Endothelial cell of umbilical vein (primary cell): Measurements from ENCODE around the gene CNOT6L. TPM values are rescaled to one million over a fixed set of nuclear protein-coding genes. Genes with fewer than 3 reads are reported as not detected.

Experiments
- BruUV-seq: library from RNA; stranded (reverse); fragments of 400-500 nt; replicated peaks from 2 replicates; lab custom pipeline; 2021; lab: Mats Ljungman, UMichigan
- CTCF ChIA-PET: fragments of 300-600, 350-600 bp; sonication (Branson Sonifier 250); formaldehyde crosslinking; loops from one replicate; lab custom pipeline; 2021; ENCODE audit warnings: antibody characterized with exemption, inconsistent platforms; lab: Charles Lee
- POLR2A ChIA-PET: fragments of 300-600, 350-600 bp; sonication (Branson Sonifier 250); formaldehyde crosslinking; loops from one replicate; lab custom pipeline; 2021; ENCODE audit warnings: antibody characterized with exemption, inconsistent platforms; lab: Charles Lee
- DNase-seq: peaks from one replicate; pipeline ENCODE4 v3.0.0-alpha.2; 2011; ENCODE audit warnings: low read depth, low spot score
- FAIRE-seq: peaks from 2 replicates; lab custom pipeline; 2011; peaks lifted over from hg19 to GRCh38; lab: Jason Lieb, UNC
- H2AFZ ChIP-seq: 2 replicates; pipeline ENCODE4 v1.6.0; 2012; ENCODE audit warnings: low read depth, low read length, control low read depth, inconsistent platforms
- H3K27ac ChIP-seq: 2 replicates; pipeline ENCODE4 v1.5.1; 2011; ENCODE audit warnings: low read depth, mild to moderate bottlenecking, control low read depth, low read length, moderate library complexity; ENCODE audit not compliant: insufficient read depth
- H3K27me3 ChIP-seq, 2 experiments: 2 replicates each; pipeline versions ENCODE4 v1.6.0 to v1.6.1; 2011; ENCODE audit warnings: low read length in 2 of 2, mixed read lengths in 1 of 2; ENCODE audit not compliant: control insufficient read depth in 2 of 2, insufficient read depth in 2 of 2
- H3K36me3 ChIP-seq, 2 experiments: 2 replicates in 1 of 2; 3 replicates in 1 of 2; pipeline ENCODE4 v1.5.1; 2011; ENCODE audit warnings: low read length in 2 of 2, mild to moderate bottlenecking in 1 of 2, moderate library complexity in 1 of 2; ENCODE audit not compliant: control insufficient read depth in 2 of 2, insufficient read depth in 2 of 2; ENCODE audit errors: extremely low read depth in 1 of 2
- H3K4me1 ChIP-seq: 3 replicates; pipeline ENCODE4 v1.5.1; 2011; ENCODE audit warnings: mild to moderate bottlenecking, low read length; ENCODE audit not compliant: control insufficient read depth, insufficient read depth; ENCODE audit errors: extremely low read depth
- H3K4me2 ChIP-seq: 2 replicates; pipeline ENCODE4 v1.6.1; 2011; ENCODE audit warnings: low read length, control low read depth, mixed read lengths; ENCODE audit not compliant: insufficient read depth
- H3K4me3 ChIP-seq, 3 experiments: fragments of 200-600 bp in 1 of 3; sonication (generic), shearing (Covaris generic) in 1 of 3; replicated peaks in 1 of 3; 2 replicates each; pipeline ENCODE4 v1.5.1; 2011 to 2016; ENCODE audit warnings: control low read depth in 3 of 3, low read length in 3 of 3, mild to moderate bottlenecking in 2 of 3, inconsistent platforms in 1 of 3, low read depth in 1 of 3, moderate library complexity in 1 of 3; ENCODE audit not compliant: insufficient read depth in 1 of 3
- H3K79me2 ChIP-seq: 2 replicates; pipeline ENCODE4 v1.6.0; 2012; ENCODE audit warnings: low read length, inconsistent platforms; ENCODE audit not compliant: control insufficient read depth, insufficient read depth
- H3K9ac ChIP-seq: replicated peaks from 2 replicates; pipeline ENCODE3; 2011; ENCODE audit warnings: low read length, control low read depth; ENCODE audit not compliant: insufficient read depth; ENCODE audit errors: extremely low read depth
- H3K9me1 ChIP-seq: replicated peaks from 3 replicates; pipeline ENCODE4 v1.6.0; 2011; ENCODE audit warnings: mild to moderate bottlenecking, low read length; ENCODE audit not compliant: control insufficient read depth, insufficient read depth; ENCODE audit errors: extremely low read depth
- H3K9me3 ChIP-seq: replicated peaks from 2 replicates; pipeline ENCODE4 v1.5.1; 2012; ENCODE audit warnings: low read length, inconsistent platforms; ENCODE audit not compliant: control insufficient read depth, insufficient read depth
- H4K20me1 ChIP-seq: replicated peaks from 2 replicates; pipeline ENCODE3; 2011; ENCODE audit warnings: mild to moderate bottlenecking, low read length; ENCODE audit not compliant: control insufficient read depth, insufficient read depth; ENCODE audit errors: extremely low read depth
- EZH2 ChIP-seq: IDR thresholded peaks from 2 replicates; pipeline ENCODE4 v1.6.1; 2012; ENCODE audit warnings: borderline replicate concordance, low read depth, mild to moderate bottlenecking, moderate library complexity, low read length, inconsistent platforms; ENCODE audit not compliant: severe bottlenecking
- FOS ChIP-seq: IDR thresholded peaks from 2 replicates; pipeline ENCODE4 v1.6.1; 2011; ENCODE audit warnings: mild to moderate bottlenecking, low read length, moderate library complexity, borderline replicate concordance; ENCODE audit not compliant: insufficient read depth
- GATA2 ChIP-seq: IDR thresholded peaks from 2 replicates; pipeline ENCODE4 v1.7.0; 2011; ENCODE audit warnings: low read depth, mild to moderate bottlenecking, moderate library complexity, mixed read lengths, low read length; ENCODE audit not compliant: insufficient read length, insufficient read depth
- JUN ChIP-seq: IDR thresholded peaks from 2 replicates; pipeline ENCODE4 v1.6.1; 2011; ENCODE audit warnings: borderline replicate concordance, low read depth; ENCODE audit not compliant: insufficient read length, insufficient read depth
- MAX ChIP-seq: IDR thresholded peaks from 2 replicates; pipeline ENCODE4 v1.6.1; 2011; ENCODE audit not compliant: insufficient read depth, insufficient read length
- MYC ChIP-seq: IDR thresholded peaks from one replicate; pipeline ENCODE4 v1.6.1; 2011; ENCODE audit warnings: mild to moderate bottlenecking, low read depth, low read length
- POLR2A ChIP-seq: IDR thresholded peaks from 2 replicates; pipeline ENCODE4 v1.6.1; 2012; ENCODE audit warnings: low read depth, mild to moderate bottlenecking, control low read depth, low read length
- POLR2AphosphoS5 ChIP-seq: IDR thresholded peaks from 2 replicates; pipeline ENCODE4 v1.6.1; 2012; ENCODE audit warnings: low read depth, mild to moderate bottlenecking, control low read depth, low read length, moderate library complexity; ENCODE audit not compliant: insufficient read depth
- dilution Hi-C: fragments of 300-500 bp; cut with MboI; formaldehyde crosslinking; loops from one replicate; pipeline ENCODE4 v1.15.0; 2019; ENCODE audit warnings: low sequenced_read_pairs; ENCODE audit not compliant: extremely low pct_ligation_motif_present
- intact Hi-C: fragments of 100-400 bp; cut with micrococcal nuclease; formaldehyde crosslinking; loops from one replicate; pipeline ENCODE4 v1.10.0; 2022
- polyA plus RNA-seq, 4 experiments: library from polyadenylated mRNA; depleted of rRNA in 3 of 4; stranded (reverse) in 3 of 4; unstranded in 1 of 4; fragments of >200 nt; gene quantifications; 2 replicates each; pipeline versions ENCODE4 v1.2.1 to v1.2.3, GENCODE V29; 2011 to 2012; ENCODE audit warnings: missing spikeins in 1 of 4
- total RNA-seq: library from RNA; stranded (reverse); gene quantifications from 2 replicates; pipeline ENCODE4 v1.2.3, GENCODE V29; 2021
- TF ChIP-seq, protein P1 (sequence below), 2 donors: IDR thresholded peaks; 1 replicate in 1 of 2; 2 replicates in 1 of 2; pipeline ENCODE4 v1.5.1; 2011; ENCODE audit warnings: low read length in 2 of 2, mild to moderate bottlenecking in 2 of 2, moderate library complexity in 2 of 2, control low read depth in 1 of 2, inconsistent platforms in 1 of 2, low read depth in 1 of 2; ENCODE audit not compliant: insufficient read depth in 1 of 2; ENCODE audit errors: extremely low read depth in 1 of 2

Gene CNOT6L
- total and polyA plus RNA-seq, 2 donors (not counting 3 experiments of a cell fraction or from before 2014, with no cell fraction given) = 8.5 to 60.7 TPM

- Histone ChIP-seq H3K36me3 (no peaks in the 10 kb centered on the region), H3K9me1 (no peaks in the 10 kb centered on the region), H3K9me3 (no peaks in the 10 kb centered on the region), H3K4me1 (no peaks in the 10 kb centered on the region), H3K27ac (no peak overlapping the region), H3K27me3 (no peaks in the 10 kb centered on the region), H3K9ac (no peak overlapping the region), H3K4me2 (no peak overlapping the region), H4K20me1 (no peaks in the 10 kb centered on the region), H3K4me3 (no peak overlapping the region), H2AFZ (no peak overlapping the region), H3K79me2 (no peaks in the 10 kb centered on the region)
- BruUV-seq = no TSS peak
- dilution Hi-C loops (no loop called here), intact Hi-C loops (no loop called here)
- CTCF ChIA-PET = interaction anchor here (1.2 kb wide), 1 partner anchor 10 kb away, joined by 3 read pairs; no protein-coding TSS in a partner anchor
- POLR2A ChIA-PET = no interaction called here
- FAIRE-seq (no peak), DNase-seq (no peak)
- no peak for TF ChIP-seq POLR2A
- no peak for TF ChIP-seq POLR2AphosphoS5
- TF ChIP-seq EZH2 = no peak
- no peak for TF ChIP-seq JUN
- no peak for TF ChIP-seq MYC
- TF ChIP-seq MAX = no peak
- TF ChIP-seq, protein P1, sequence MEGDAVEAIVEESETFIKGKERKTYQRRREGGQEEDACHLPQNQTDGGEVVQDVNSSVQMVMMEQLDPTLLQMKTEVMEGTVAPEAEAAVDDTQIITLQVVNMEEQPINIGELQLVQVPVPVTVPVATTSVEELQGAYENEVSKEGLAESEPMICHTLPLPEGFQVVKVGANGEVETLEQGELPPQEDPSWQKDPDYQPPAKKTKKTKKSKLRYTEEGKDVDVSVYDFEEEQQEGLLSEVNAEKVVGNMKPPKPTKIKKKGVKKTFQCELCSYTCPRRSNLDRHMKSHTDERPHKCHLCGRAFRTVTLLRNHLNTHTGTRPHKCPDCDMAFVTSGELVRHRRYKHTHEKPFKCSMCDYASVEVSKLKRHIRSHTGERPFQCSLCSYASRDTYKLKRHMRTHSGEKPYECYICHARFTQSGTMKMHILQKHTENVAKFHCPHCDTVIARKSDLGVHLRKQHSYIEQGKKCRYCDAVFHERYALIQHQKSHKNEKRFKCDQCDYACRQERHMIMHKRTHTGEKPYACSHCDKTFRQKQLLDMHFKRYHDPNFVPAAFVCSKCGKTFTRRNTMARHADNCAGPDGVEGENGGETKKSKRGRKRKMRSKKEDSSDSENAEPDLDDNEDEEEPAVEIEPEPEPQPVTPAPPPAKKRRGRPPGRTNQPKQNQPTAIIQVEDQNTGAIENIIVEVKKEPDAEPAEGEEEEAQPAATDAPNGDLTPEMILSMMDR (IDR thresholded peaks at IDR 0.05; ENCODE audit: extremely low read depth in 1 of 2, insufficient read depth in 1 of 2, low read depth in 1 of 2, low read length in 2 of 2) = no peak
- no peak for TF ChIP-seq GATA2
- TF ChIP-seq FOS = no peak
Observed at GRCh38 chr4:77715414-77716290, 103.5 kb downstream of the CNOT6L start.
